SK-MEL-5 (cell line): ENCODE measurements around the gene PXYLP1. TPM values are rescaled to one million over a fixed set of nuclear protein-coding genes. Genes with fewer than 3 reads are reported as not detected.
"Not testable (repeated sequence)": the region's sequence is repeated elsewhere in the genome, so short reads cannot be mapped to it uniquely, and the experiment has no call there.

ENCODE experiments used
- DNase-seq: peaks from one replicate; pipeline ENCODE4 v3.0.0-alpha.2; 2016; ENCODE audit warnings: low read depth, low spot score
- in situ Hi-C: cut with HindIII; loops from 2 replicates; pipeline ENCODE4 v1.10.0; 2016; ENCODE audit warnings: low sequenced_read_pairs, high pct_unique_total_duplicates, low pct_unique_long_range_greater_than_20kb
- total RNA-seq: library from RNA; depleted of rRNA; stranded (reverse); fragments of >200 nt; shearing (Covaris generic); gene quantifications from 2 replicates; pipeline ENCODE4 v1.2.3, GENCODE V29; 2014

PXYLP1 gene
- total RNA-seq, 1 experiment from 2014 or later, result 3.0 TPM

- DNase-seq, result peak; percentile 86
- in situ Hi-C loops, result no loop called here
Measured at GRCh38 chr3:141303481-141304223, 72.0 kb downstream of the PXYLP1 start.

GRCh38 chr3:141305436-141305835 lies 73.8 kb downstream of the PXYLP1 start:
- in situ Hi-C loops, result no loop called here
- peak; percentile 85 for DNase-seq

GRCh38 chr3:141306276-141306675 lies 74.7 kb downstream of the PXYLP1 start:
- DNase-seq, result no peak
- in situ Hi-C loops, result no loop called here

- DNase-seq, result no peak
Measured at GRCh38 chr3:141306922-141307321, 75.3 kb downstream of the PXYLP1 start.

GRCh38 chr3:141307351-141308059 lies 75.9 kb downstream of the PXYLP1 start:
- in situ Hi-C loops, result no loop called here
- DNase-seq, result no peak

More at GRCh38 chr3:141306922-141307321, 75.3 kb downstream of the PXYLP1 start:
- in situ Hi-C loops, result no loop called here

GRCh38 chr3:141308588-141309218 lies 77.1 kb downstream of the PXYLP1 start:
- peak; percentile 87 for DNase-seq
- in situ Hi-C loops, result no loop called here

GRCh38 chr3:141311170-141311495 lies 79.5 kb downstream of the PXYLP1 start:
- in situ Hi-C loops, result no loop called here
- no peak for DNase-seq

GRCh38 chr3:141311496-141312353 lies 80.1 kb downstream of the PXYLP1 start:
- in situ Hi-C loops, result no loop called here
- peak; percentile 98 for DNase-seq

GRCh38 chr3:141312354-141313092 lies 80.9 kb downstream of the PXYLP1 start:
- in situ Hi-C loops, result no loop called here
- no peak for DNase-seq

GRCh38 chr3:141313093-141313683 lies 81.6 kb downstream of the PXYLP1 start:
- in situ Hi-C loops, result no loop called here
- DNase-seq, result no peak

GRCh38 chr3:141314415-141314814 lies 82.8 kb downstream of the PXYLP1 start:
- in situ Hi-C loops, DNase-seq: not testable (repeated sequence)

GRCh38 chr3:141316851-141317250 lies 85.2 kb downstream of the PXYLP1 start:
- in situ Hi-C loops, result no loop called here
- no peak for DNase-seq

- no peak for DNase-seq
- in situ Hi-C loops, result no loop called here
Measured at GRCh38 chr3:141320399-141321108, 88.9 kb downstream of the PXYLP1 start.

- in situ Hi-C loops, result no loop called here
- DNase-seq, result no peak
Measured at GRCh38 chr3:141321109-141321497, 89.5 kb downstream of the PXYLP1 start.

- in situ Hi-C loops, result no loop called here
- DNase-seq, result no peak
Measured at GRCh38 chr3:141323936-141324704, 92.5 kb downstream of the PXYLP1 start.

- no peak for DNase-seq
- in situ Hi-C loops, result no loop called here
Measured at GRCh38 chr3:141326123-141326522, 94.5 kb downstream of the PXYLP1 start.
